K562 (cell line): ENCODE results near the gene LYPD3. TPM values are rescaled to one million over a fixed set of nuclear protein-coding genes. Genes with fewer than 3 reads are reported as not detected.

Experiments
- BACH1 ChIP-seq: fragments of 200-800 bp; sonication (Bioruptor generic); IDR thresholded peaks from 2 replicates; pipeline ENCODE4 v1.6.1; 2016; ENCODE audit warnings: missing genetic modification characterization, missing compliant biosample characterization
- BHLHE40 ChIP-seq: IDR thresholded peaks from 2 replicates; pipeline ENCODE4 v1.6.1; 2011; ENCODE audit warnings: low read length, improper control_type of control experiment
- BRD9 ChIP-seq: fragments of 450-650 bp; IDR thresholded peaks from 2 replicates; pipeline ENCODE4 v1.6.1; 2018; ENCODE audit warnings: low read depth; ENCODE audit not compliant: partially characterized antibody
- GABPB1 ChIP-seq: sonication (generic); formaldehyde crosslinking; IDR thresholded peaks from 2 replicates; pipeline ENCODE4 v1.8.0; 2022; ENCODE audit warnings: mild to moderate bottlenecking, missing genetic modification reagents
- GABPB2 ChIP-seq: fragments of 250-450 bp; sonication (Bioruptor Pico); conservative IDR thresholded peaks from 2 replicates; pipeline ENCODE4 v1.5.1; 2021; ENCODE audit warnings: mild to moderate bottlenecking
- MIER1 ChIP-seq: fragments of 450-650 bp; IDR thresholded peaks from 2 replicates; pipeline ENCODE4 v1.6.1; 2016; ENCODE audit warnings: antibody characterized with exemption, mild to moderate bottlenecking, low read depth
- RBM39 ChIP-seq: fragments of 200-400 bp; formaldehyde crosslinking; optimal IDR thresholded peaks from 2 replicates; pipeline ENCODE3; 2018; ENCODE audit warnings: low read depth, low read length
- RUNX1 ChIP-seq: sonication (generic); IDR thresholded peaks from 2 replicates; pipeline ENCODE4 v1.6.1; 2016; ENCODE audit warnings: antibody characterized with exemption, low read depth
- SIN3B ChIP-seq: fragments of 450-650 bp; IDR thresholded peaks from 2 replicates; pipeline ENCODE4 v1.6.1; 2017; ENCODE audit warnings: low read depth, mild to moderate bottlenecking, moderate library complexity
- SMAD1 ChIP-seq: fragments of 150-350 bp; IDR thresholded peaks from 2 replicates; pipeline ENCODE4 v1.6.1; 2014; ENCODE audit warnings: low read length, low read depth; ENCODE audit not compliant: partially characterized antibody
- SMARCE1 ChIP-seq: fragments of 450-650 bp; IDR thresholded peaks from 2 replicates; pipeline ENCODE4 v1.7.1; 2016; ENCODE audit warnings: mild to moderate bottlenecking
- SNIP1 ChIP-seq: fragments of 450-650 bp; IDR thresholded peaks from 2 replicates; pipeline ENCODE4 v1.7.1; 2017; ENCODE audit warnings: low read depth, mild to moderate bottlenecking
- TFAM ChIP-seq: fragments of 250-450 bp; sonication (Bioruptor Pico); conservative IDR thresholded peaks from 2 replicates; pipeline ENCODE4 v1.5.0; 2021; ENCODE audit warnings: mild to moderate bottlenecking, moderate library complexity
- ZBTB43 ChIP-seq: sonication (generic); formaldehyde crosslinking; IDR thresholded peaks from 2 replicates; pipeline ENCODE4 v1.8.0; 2023; ENCODE audit warnings: mild to moderate bottlenecking, missing genetic modification reagents
- ZNF184 ChIP-seq: sonication (generic); formaldehyde crosslinking; IDR thresholded peaks from 2 replicates; pipeline ENCODE4 v1.5.0; 2020; ENCODE audit warnings: missing genetic modification reagents
- ZNF232 ChIP-seq: sonication (generic); formaldehyde crosslinking; IDR thresholded peaks from 2 replicates; pipeline ENCODE4 v1.8.0; 2022; ENCODE audit warnings: mild to moderate bottlenecking, missing genetic modification reagents
- ZSCAN32 ChIP-seq: fragments of 450-650 bp; formaldehyde crosslinking; IDR thresholded peaks from 2 replicates; pipeline ENCODE4 v1.4.0; 2020; ENCODE audit warnings: mild to moderate bottlenecking, moderate library complexity
- polyA plus RNA-seq, 8 experiments: library from polyadenylated mRNA; depleted of rRNA in 4 of 8; stranded (reverse) in 5 of 8; unstranded in 3 of 8; fragments of >200 nt; fragmentation: Nextera tagmentation in 2 of 8; fragmentation: Illumina TruSeq in 1 of 8; extraction: Ambion mirVana in 2 of 8; extraction: Trizol in 1 of 8; gene quantifications; 2 replicates each; pipeline versions ENCODE4 v1.2.1 to v1.2.3, GENCODE V29; 2011 to 2014; ENCODE audit warnings: inconsistent platforms in 1 of 8, missing spikeins in 1 of 8
- total RNA-seq, 7 experiments: library from RNA; depleted of rRNA in 6 of 7; stranded (reverse); fragments of >200 nt in 6 of 7; fragmentation: Illumina TruSeq in 2 of 7; extraction: Trizol in 2 of 7; gene quantifications; 2 replicates each; pipeline versions ENCODE4 v1.2.1 to v1.2.3, GENCODE V29; 2011 to 2021; ENCODE audit warnings: low replicate concordance in 1 of 7
- TF ChIP-seq, protein P1 (sequence below): fragments of 450-650 bp; formaldehyde crosslinking; IDR thresholded peaks from 2 replicates; pipeline ENCODE4 v1.4.0; 2022; ENCODE audit warnings: mild to moderate bottlenecking, moderate library complexity
- TF ChIP-seq, protein P2 (sequence below): fragments of 450-650 bp; IDR thresholded peaks from one replicate; pipeline ENCODE4 v1.6.1; 2018; ENCODE audit warnings: mild to moderate bottlenecking, moderate library complexity; ENCODE audit not compliant: partially characterized antibody
- TF ChIP-seq, protein P3 (sequence below): fragments of 200-800 bp; sonication (Bioruptor generic); IDR thresholded peaks from 2 replicates; pipeline ENCODE4 v1.6.1; 2016; ENCODE audit warnings: missing genetic modification characterization, missing compliant biosample characterization

LYPD3 gene
- total and polyA plus RNA-seq, 9 of the 15 experiments (the other 6 are each of a cell fraction or from before 2014, with no cell fraction given): 0.04 to 0.33 (median 0.20) TPM; not detected in 1

DNA sequence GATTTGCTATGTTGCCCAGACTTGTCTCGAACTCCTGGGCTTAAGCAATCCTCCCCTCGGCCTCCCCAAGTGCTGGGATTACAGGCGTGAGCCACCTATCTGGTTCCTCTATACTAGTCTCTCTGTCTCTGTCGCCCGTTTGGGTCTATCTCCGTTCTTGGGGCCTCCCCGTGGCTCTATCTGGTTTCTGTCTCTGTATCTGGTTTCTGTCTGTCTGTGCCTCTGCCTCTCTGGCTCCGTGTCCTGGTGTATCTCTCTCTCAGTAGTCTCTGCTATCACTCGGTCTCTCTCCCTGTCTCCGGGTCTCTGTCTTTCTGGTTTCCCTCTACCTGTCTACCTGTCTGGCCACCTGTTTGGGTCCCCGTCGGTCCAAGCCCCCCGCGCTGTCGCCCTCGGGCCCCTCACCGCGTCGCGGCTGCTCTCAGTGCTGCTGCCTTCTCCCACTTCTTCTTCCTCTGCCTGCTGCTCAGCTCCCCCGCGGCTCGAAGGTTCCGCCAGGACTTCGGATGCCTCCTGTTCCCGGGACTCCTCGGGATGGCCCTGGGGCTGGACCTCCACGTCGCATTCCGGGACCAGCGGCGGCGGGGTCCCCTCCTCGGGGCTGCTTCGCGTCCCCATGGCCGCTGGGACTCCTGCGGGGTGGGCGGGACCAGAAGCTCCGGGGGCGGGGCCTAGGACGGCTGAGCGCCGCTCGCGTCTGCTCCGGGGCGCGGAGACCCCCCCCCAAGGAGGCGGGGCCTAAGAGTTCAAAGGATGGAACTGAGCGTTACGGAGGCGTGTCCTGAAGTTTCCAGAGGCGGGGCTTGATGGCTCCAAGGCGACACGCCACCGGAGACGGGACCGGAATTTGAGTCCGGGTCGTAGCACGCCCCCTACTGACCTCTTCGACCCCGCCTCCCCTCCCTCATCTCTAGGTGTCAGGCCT, 38.4 kb upstream of the LYPD3 start (continued):
- TF ChIP-seq ZNF232 (CRISPR knock-in tag): no peak
- peak; percentile 53 for TF ChIP-seq BRD9
- TF ChIP-seq SIN3B: no peak
- TF ChIP-seq GABPB1 (CRISPR knock-in tag): peak; percentile 64
- no peak for TF ChIP-seq ZBTB43
- no peak for TF ChIP-seq TFAM
- no peak for TF ChIP-seq RBM39
- TF ChIP-seq RUNX1: no peak
- no peak for TF ChIP-seq GABPB2 (CRISPR knock-in tag)
- TF ChIP-seq, protein P1, sequence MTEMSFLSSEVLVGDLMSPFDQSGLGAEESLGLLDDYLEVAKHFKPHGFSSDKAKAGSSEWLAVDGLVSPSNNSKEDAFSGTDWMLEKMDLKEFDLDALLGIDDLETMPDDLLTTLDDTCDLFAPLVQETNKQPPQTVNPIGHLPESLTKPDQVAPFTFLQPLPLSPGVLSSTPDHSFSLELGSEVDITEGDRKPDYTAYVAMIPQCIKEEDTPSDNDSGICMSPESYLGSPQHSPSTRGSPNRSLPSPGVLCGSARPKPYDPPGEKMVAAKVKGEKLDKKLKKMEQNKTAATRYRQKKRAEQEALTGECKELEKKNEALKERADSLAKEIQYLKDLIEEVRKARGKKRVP (CRISPR knock-in tag): no peak
- no peak for TF ChIP-seq ZSCAN32 (CRISPR knock-in tag)
- TF ChIP-seq SMAD1: no peak
- no peak for TF ChIP-seq BHLHE40
- no peak for TF ChIP-seq SNIP1
- TF ChIP-seq BACH1 (tag): no peak
- TF ChIP-seq, protein P2, sequence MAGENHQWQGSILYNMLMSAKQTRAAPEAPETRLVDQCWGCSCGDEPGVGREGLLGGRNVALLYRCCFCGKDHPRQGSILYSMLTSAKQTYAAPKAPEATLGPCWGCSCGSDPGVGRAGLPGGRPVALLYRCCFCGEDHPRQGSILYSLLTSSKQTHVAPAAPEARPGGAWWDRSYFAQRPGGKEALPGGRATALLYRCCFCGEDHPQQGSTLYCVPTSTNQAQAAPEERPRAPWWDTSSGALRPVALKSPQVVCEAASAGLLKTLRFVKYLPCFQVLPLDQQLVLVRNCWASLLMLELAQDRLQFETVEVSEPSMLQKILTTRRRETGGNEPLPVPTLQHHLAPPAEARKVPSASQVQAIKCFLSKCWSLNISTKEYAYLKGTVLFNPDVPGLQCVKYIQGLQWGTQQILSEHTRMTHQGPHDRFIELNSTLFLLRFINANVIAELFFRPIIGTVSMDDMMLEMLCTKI: no peak
- TF ChIP-seq, protein P3, sequence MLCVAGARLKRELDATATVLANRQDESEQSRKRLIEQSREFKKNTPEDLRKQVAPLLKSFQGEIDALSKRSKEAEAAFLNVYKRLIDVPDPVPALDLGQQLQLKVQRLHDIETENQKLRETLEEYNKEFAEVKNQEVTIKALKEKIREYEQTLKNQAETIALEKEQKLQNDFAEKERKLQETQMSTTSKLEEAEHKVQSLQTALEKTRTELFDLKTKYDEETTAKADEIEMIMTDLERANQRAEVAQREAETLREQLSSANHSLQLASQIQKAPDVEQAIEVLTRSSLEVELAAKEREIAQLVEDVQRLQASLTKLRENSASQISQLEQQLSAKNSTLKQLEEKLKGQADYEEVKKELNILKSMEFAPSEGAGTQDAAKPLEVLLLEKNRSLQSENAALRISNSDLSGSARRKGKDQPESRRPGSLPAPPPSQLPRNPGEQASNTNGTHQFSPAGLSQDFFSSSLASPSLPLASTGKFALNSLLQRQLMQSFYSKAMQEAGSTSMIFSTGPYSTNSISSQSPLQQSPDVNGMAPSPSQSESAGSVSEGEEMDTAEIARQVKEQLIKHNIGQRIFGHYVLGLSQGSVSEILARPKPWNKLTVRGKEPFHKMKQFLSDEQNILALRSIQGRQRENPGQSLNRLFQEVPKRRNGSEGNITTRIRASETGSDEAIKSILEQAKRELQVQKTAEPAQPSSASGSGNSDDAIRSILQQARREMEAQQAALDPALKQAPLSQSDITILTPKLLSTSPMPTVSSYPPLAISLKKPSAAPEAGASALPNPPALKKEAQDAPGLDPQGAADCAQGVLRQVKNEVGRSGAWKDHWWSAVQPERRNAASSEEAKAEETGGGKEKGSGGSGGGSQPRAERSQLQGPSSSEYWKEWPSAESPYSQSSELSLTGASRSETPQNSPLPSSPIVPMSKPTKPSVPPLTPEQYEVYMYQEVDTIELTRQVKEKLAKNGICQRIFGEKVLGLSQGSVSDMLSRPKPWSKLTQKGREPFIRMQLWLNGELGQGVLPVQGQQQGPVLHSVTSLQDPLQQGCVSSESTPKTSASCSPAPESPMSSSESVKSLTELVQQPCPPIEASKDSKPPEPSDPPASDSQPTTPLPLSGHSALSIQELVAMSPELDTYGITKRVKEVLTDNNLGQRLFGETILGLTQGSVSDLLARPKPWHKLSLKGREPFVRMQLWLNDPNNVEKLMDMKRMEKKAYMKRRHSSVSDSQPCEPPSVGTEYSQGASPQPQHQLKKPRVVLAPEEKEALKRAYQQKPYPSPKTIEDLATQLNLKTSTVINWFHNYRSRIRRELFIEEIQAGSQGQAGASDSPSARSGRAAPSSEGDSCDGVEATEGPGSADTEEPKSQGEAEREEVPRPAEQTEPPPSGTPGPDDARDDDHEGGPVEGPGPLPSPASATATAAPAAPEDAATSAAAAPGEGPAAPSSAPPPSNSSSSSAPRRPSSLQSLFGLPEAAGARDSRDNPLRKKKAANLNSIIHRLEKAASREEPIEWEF (CRISPR knock-in tag): no peak
- peak; percentile 75 for TF ChIP-seq SMARCE1
- no peak for TF ChIP-seq ZNF184
- TF ChIP-seq MIER1: no peak
